HFFc6 (cell line): ENCODE measurements around the gene PLAAT5. TPM values are rescaled to one million over a fixed set of nuclear protein-coding genes. Genes with fewer than 3 reads are reported as not detected.

Source experiments
- DNase-seq: peaks from one replicate; pipeline ENCODE4 v3.0.0-alpha.2; 2018
- H3K27ac Mint-ChIP-seq: 2 replicates; pipeline ENCODE4 v1.8.0; 2020; ENCODE audit warnings: mild to moderate bottlenecking, mixed read lengths
- H3K27me3 Mint-ChIP-seq: 2 replicates; pipeline ENCODE4 v1.8.0; 2021; ENCODE audit warnings: mild to moderate bottlenecking, moderate library complexity, mixed read lengths; ENCODE audit not compliant: insufficient read depth
- H3K36me3 Mint-ChIP-seq: 2 replicates; pipeline ENCODE4 v1.8.0; 2021; ENCODE audit warnings: low read depth, mixed read lengths
- H3K4me1 Mint-ChIP-seq: 2 replicates; pipeline ENCODE4 v1.8.0; 2020; ENCODE audit warnings: low read depth, mixed read lengths
- H3K4me3 Mint-ChIP-seq: 2 replicates; pipeline ENCODE4 v1.8.0; 2020; ENCODE audit warnings: mild to moderate bottlenecking, moderate library complexity, mixed read lengths
- H3K9me3 Mint-ChIP-seq: 2 replicates; pipeline ENCODE4 v1.8.0; 2020; ENCODE audit warnings: mild to moderate bottlenecking, mixed read lengths
- CTCF ChIP-seq: fragments of 200-600 bp; sonication (generic); IDR thresholded peaks from 2 replicates; pipeline ENCODE4 v1.5.0; 2021; ENCODE audit warnings: antibody characterized with exemption, mild to moderate bottlenecking
- total RNA-seq, 6 experiments: library from RNA; stranded (reverse); fragmentation: NEBNext Ultra II Directional; extraction: Animal tissue kit (Norgen Biotek cat#: 25700); gene quantifications; 2 replicates in 1 of 6; 3 replicates in 5 of 6; pipeline ENCODE4 v1.2.3, GENCODE V29; 2021

The PLAAT5 gene
- total RNA-seq, 6 experiments from 2014 or later, result not detected

- Mint-ChIP-seq H3K4me1 (no peaks in the 10 kb centered on the region), H3K9me3 (no peaks in the 10 kb centered on the region), H3K27ac (no peak overlapping the region), H3K36me3 (no peaks in the 10 kb centered on the region), H3K4me3 (no peak overlapping the region), H3K27me3 (no peaks in the 10 kb centered on the region; the same call in 1 of the 2 replicates)
- no peak for DNase-seq
- no peak for TF ChIP-seq CTCF
Measured at GRCh38 chr11:63427971-63428508, 62.9 kb downstream of the PLAAT5 start.

GRCh38 chr11:63417174-63417852 is 73.7 kb downstream of the PLAAT5 start:
- Mint-ChIP-seq H3K27me3 (peaks cover 6% of the 10 kb centered on the region), H3K9me3 (no peaks in the 10 kb centered on the region), H3K36me3 (no peaks in the 10 kb centered on the region), H3K4me1 (no peaks in the 10 kb centered on the region), H3K4me3 (no peak overlapping the region), H3K27ac (no peak overlapping the region)
- no peak for TF ChIP-seq CTCF
- no peak for DNase-seq

Other genes with a start within 250 kb of the PLAAT5 start
- not detected for gene SLC22A25, start 247.6 kb downstream of the PLAAT5 start, total RNA-seq
- gene SLC22A9, start 121.4 kb downstream of the PLAAT5 start, total RNA-seq, result not detected
- not detected for gene LGALS12, start 14.9 kb upstream of the PLAAT5 start, total RNA-seq
- 1 to 10 TPM in 1 of 6 experiments, under 1 TPM in 4, not detected in 1; 0.43 to 1.9 (median 0.82) TPM for gene PLAAT4, start 45.6 kb upstream of the PLAAT5 start, total RNA-seq
- gene PLAAT2, start 72.2 kb upstream of the PLAAT5 start, total RNA-seq, result not detected
- 10 to 100 TPM in 1 of 6 experiments, 1 to 10 TPM in 5; 8.0 to 11.2 (median 8.6) TPM for gene PLAAT3, start 123.3 kb upstream of the PLAAT5 start, total RNA-seq
- 100 to 1,000 TPM in 5 of 6 experiments, 10 to 100 TPM in 1; 96.9 to 116 (median 109) TPM for gene ATL3, start 180.2 kb upstream of the PLAAT5 start, total RNA-seq
- gene RTN3, start 190.3 kb upstream of the PLAAT5 start, total RNA-seq, result 100 to 1,000 TPM; 114 to 144 (median 133) TPM